Dermis blood vessel endothelial cell (primary cell): Measurements from ENCODE around the gene CASQ2. TPM values are rescaled to one million over a fixed set of nuclear protein-coding genes. Genes with fewer than 3 reads are reported as not detected.
A peak's percentile ranks its signal among the peaks of the same experiment; 100 is the strongest.

Source experiments
- DNase-seq: peaks from one replicate; pipeline ENCODE4 v3.0.0; 2010
- total RNA-seq: library from RNA; depleted of rRNA; stranded (reverse); fragments of >200 nt; gene quantifications from 2 replicates; pipeline ENCODE4 v1.2.3, GENCODE V29; 2014

CASQ2 gene
- total RNA-seq, result not detected in 2 replicates

GRCh38 chr1:115768549-115768948 lies at the start of gene CASQ2:
CASQ2 (minus strand) TSS chr1:115768714; CDS start chr1:115768541, 173 bp downstream.
- no peak for DNase-seq

GRCh38 chr1:115815694-115816093 lies 47.2 kb upstream of the CASQ2 start:
- no peak for DNase-seq

DNA sequence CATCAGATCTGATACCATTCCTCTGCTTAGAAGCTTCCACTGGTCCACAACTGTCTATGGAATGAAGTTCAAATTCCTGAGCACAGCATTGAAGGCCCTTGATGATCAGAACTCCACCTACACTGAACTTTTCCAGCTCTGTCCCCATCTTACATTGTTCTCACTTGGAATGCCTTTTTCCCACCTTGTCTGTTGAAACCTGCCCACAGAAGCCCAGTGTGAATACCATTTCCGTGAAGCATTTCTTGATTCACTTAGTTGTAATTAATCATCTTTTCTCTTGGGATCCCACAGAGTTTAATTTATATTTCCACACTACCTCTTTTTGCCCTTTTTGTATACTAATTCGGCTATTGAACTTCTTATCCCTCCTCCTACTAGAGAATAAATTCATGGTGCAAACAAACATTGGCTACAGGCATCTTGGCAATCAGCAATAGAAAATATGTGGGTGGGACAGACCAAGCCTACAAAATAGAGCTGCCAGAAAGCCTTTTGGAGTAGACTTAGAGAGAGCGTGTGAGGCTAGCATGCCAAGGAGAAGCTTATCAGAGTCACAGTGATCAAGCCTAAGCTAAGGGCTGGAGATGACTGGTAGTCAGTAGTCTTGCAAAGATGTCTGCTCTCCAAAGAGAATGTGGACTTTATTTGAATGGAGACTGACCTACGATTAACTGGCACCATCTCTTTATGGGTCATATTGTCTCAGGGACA lies 46.3 kb upstream of the CASQ2 start:
- DNase-seq, result no peak

DNA sequence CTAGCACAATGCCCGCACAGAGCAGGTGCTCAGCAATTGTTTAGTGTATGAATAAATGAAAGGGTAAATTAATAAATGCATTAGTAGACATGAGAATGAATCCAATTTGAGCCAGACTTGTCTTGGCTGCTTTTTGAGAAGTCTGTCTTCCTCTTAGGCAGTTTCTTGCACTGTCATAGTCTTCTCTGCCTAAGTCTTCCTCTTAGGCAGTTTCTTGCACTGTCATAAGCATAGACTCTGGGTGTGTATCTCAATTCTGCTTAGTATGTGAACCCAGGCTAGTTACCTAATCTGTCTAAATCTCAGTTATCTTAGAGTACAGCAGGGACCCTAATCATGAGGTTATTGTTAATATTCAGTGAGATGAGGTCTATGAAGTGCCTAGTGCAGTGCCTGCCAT lies 45.2 kb upstream of the CASQ2 start:
- DNase-seq, result no peak

GRCh38 chr1:115811140-115811828 lies 42.8 kb upstream of the CASQ2 start:
- peak; percentile 34 for DNase-seq

GRCh38 chr1:115810609-115811008 lies 42.1 kb upstream of the CASQ2 start:
- no peak for DNase-seq

- DNase-seq, result no peak
Measured at GRCh38 chr1:115809847-115810246, 41.3 kb upstream of the CASQ2 start.

- no peak for DNase-seq
Measured at GRCh38 chr1:115809076-115809475, 40.6 kb upstream of the CASQ2 start.

DNA sequence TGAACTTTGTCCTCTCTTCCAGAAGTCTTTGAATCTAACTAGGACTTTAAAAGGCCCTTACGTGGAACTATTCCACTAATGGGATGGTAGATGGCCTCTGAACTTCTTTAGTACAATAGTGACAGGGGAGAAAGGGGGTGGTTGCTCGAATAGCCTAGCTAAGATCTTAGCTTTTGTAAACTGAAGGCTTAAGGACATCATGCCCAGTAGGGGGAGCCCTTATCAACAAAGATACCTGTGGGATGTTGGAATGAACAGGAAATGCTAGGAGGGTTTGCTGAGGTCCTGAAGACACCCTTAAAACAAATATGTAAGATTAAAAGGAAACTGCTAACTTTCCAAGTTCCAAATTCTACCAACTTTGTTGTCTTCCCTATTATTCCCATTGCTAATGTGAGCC lies 39.2 kb upstream of the CASQ2 start:
- DNase-seq, result peak; percentile 80

GRCh38 chr1:115805597-115805996 lies 37.1 kb upstream of the CASQ2 start:
- DNase-seq, result no peak

DNA sequence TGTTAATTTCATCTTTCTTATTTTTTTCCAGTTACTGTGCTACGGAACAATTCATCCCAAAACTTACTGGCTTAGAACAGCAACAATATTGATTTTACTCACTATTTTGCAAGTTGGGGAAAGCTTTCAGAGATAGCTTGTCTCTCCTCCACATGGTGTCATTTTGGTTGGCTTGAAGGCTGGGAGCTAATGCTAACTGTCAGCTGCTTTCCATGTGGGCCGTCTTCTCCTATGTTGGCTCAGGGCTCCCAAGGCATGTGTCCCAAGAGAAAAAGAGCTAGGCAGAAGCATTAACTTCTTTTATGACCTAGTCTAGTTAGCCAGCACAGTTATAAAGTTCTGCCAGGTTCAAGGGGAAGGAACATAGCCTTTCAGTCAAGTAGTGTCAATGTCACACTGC lies 33.9 kb upstream of the CASQ2 start:
- no peak for DNase-seq

DNA sequence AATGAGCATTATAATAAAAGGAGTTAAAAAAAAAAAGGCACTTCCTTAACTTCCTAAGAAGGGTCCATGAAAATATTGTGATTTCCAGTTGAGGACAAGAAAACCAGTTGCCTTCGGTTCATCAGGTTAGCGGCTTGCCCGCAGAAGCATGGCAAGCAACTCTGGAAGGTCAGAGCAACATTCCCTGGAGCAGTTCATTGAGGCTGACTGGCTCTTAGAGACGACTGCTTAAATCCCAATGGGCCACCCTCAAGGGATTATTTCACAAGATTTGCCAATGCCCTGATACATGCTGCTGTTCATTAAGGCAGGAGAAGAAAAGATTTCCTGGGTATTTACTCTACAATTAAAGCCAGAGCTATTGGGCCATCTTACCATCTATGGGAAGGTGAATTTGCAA lies 29.0 kb upstream of the CASQ2 start:
- no peak for DNase-seq

- DNase-seq, result no peak
Measured at GRCh38 chr1:115796897-115797296, 28.4 kb upstream of the CASQ2 start.

DNA sequence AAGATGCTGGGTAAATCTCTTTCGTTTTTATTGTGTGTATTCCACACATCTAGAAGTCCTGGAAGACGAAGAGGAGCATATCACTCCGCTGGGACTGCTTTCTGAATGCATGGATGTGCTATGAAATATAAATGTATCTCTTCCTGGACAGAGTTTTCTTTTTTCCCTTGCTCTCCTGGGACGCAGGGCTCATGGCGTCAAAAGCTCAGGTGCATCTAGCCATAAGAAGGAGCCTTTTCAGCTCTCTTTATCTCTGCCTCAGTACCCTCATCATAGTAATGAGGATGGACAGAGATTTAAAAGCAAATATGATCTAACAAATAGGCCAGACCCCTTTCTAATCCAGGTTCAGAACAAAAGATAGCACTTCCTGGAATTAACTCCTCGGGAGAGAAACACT lies 27.5 kb upstream of the CASQ2 start:
- no peak for DNase-seq

DNA sequence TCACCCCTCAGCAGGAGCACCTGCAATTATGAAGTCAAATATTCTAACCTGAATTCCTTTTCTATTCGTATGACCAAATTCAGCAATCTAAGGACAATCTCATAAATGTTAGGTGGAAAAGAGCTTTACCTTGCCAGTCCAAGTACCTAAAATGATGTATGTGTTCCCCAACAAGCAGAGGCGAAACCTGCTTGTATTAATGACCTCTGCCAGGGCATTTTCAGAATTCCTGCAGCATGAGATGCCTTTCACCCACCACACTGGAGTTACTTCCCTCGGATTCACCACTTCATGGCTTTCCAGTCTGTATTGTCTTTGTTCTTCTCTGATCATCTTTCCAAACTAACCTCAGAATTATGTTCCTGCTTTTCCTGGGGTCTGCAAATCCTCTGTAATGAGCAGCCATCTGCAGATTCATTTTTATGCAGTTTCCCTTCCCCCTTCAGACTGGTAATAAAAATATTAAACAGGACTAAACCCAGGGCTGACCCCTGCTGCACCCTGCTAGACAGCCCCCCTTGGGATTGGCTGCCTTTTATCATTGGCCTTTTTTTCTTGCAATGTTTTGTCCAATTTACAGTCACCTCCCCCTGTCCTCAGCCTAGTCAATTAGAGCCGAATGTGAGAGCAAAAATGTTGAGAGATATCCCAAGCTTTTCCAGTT lies 26.6 kb upstream of the CASQ2 start:
- no peak for DNase-seq

DNA sequence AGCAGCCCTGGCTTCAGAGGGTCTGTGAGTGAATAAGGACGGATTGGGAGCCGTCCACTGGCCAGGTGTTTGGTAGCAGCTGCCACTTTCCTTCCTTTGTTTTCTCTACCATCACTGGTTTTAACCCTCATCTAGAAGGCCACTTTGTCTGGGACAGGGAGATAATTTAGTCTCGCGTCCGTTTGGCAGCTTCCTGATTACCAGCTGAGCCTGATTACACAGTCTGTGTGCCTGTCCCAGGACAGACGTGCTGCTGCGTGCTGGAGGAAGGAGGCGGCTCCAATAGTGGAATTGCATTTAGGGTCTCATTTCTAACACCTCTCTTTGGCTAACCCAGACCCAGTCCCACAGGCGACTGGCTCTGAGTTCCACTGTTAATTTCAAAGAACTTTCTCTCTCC lies 24.6 kb upstream of the CASQ2 start:
- DNase-seq, result no peak

DNA sequence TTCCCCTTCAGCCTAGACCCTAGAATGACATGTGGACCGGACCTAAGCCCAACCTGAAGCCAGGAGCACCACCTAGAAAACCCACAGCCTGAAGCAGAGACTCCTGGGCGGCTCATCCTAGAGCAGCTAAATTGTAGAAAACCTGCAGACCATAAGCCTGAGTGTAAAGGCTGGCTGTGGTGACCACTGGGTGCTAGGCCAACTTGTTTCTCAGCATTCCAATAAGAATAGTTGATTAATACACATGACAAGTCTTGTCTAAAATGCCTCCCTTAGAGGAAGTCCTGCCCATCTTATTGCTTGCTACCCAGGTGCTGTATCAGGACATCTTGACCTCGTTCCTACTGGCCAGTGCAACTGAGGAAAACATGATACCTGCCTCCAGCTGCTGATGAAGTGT lies 23.3 kb upstream of the CASQ2 start:
- DNase-seq, result no peak

DNA sequence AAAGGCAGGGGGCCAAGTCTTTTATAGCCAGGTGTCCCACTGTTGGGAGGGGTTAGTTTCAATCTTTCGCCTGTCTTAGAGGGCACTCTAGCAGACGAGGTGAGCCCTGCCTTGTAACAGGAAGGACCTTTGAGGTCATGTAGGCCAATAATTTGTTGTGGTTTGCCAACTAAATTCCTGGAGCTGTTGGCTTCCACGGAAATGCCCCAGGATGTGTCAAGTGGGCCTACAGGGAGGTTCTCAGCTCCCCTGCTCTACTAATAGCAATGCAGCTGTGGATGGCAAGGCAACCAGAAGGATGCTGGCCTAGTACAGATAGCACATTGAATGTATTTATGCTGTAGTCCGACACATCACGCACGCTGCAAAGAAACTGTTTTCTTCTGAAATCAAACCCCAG lies 22.3 kb upstream of the CASQ2 start:
- no peak for DNase-seq

GRCh38 chr1:115790356-115790755 lies 21.8 kb upstream of the CASQ2 start:
- no peak for DNase-seq

DNA sequence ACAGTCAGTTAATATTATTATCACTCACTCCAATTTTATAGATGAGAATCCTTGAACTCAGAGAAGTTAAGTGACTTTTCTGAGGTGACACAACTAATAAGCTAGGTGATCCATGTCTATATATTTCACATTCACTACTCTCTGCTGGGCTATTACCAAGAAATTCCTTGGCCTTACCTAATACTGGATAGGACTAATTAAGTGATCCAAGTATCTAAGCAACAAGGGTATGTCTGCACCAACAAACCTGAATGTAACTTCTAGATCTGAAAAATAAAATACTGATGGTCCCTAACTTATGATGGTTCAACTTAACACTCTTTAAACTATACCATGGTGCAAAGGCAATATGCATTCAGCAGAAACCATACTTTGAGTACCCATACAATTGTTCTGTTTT lies 14.8 kb upstream of the CASQ2 start:
- DNase-seq, result no peak

- DNase-seq, result no peak
Measured at GRCh38 chr1:115782571-115783281, 14.2 kb upstream of the CASQ2 start.

DNA sequence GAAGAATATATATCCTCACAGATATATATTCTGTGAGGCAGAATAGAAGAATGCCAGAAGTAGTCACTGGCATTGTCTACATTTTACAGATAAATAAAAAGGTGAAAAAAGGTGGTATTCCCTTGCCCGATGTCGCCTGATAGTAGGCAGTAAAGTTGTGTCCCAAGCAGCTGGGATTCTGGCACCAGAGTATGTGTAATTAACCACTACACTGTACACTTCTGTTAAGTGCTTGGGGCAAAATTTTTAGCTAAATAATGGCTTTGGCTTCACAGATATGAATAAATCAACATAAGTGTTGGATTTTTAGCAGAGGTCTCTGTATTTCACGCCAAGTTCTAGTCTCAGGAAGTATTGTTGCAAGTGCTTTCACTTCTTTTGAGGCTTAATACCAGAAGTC lies 13.3 kb upstream of the CASQ2 start:
- DNase-seq, result no peak

GRCh38 chr1:115781343-115781742 lies 12.8 kb upstream of the CASQ2 start:
- DNase-seq, result no peak
